ENCODE measurements around the gene PLXNA4. TPM values are rescaled to one million over a fixed set of nuclear protein-coding genes. Genes with fewer than 3 reads are reported as not detected.

PLXNA4 gene
- total and polyA plus RNA-seq, 4 donors, result 0.63 to 4.6 (median 2.1) TPM

- H3K27ac ChIP-seq (ENCODE audit: low read depth in 1 of 2, low read length in 1 of 2), result no peak overlapping the region
- H3K9ac ChIP-seq (ENCODE audit: insufficient read depth in 1 of 2, low read length in 2 of 2), result no peak overlapping the region
- 66 to 77% methylated on average over 2 of the region's 2 CpGs for WGBS, 2 donors
- peaks cover 0 to 5% (median 0%) of the 10 kb centered on the region in 3 donors for H3K27me3 ChIP-seq (ENCODE audit: control insufficient read depth in 3 of 3, insufficient read depth in 3 of 3, low read length in 2 of 3)
- H3K4me1 ChIP-seq (ENCODE audit: control insufficient read depth in 5 of 5, insufficient read depth in 5 of 5, low read length in 5 of 5), result no peaks in the 10 kb centered on the region
- no peaks in the 10 kb centered on the region for H3K9me3 ChIP-seq (ENCODE audit: control insufficient read depth in 4 of 4, insufficient read depth in 3 of 4, low read length in 3 of 4)
- no peak overlapping the region for H3K4me3 ChIP-seq
- DNase-seq, result no peak
- no peak for ATAC-seq (ENCODE audit: insufficient read depth, low FRiP score)
- TF ChIP-seq CTCF (IDR thresholded peaks at IDR 0.05; ENCODE audit: control extremely low read depth, extremely low read depth), result no peak
- no peaks in the 10 kb centered on the region for H3K36me3 ChIP-seq (ENCODE audit: control insufficient read depth in 4 of 4, insufficient read depth in 4 of 4, low read length in 4 of 4)
These were observed 243.0 kb downstream of the PLXNA4 start for GRCh38 chr7:132333301-132333700.

GRCh38 chr7:132328760-132329159 is 247.5 kb downstream of the PLXNA4 start:
- 78 to 87% methylated on average over 5 of the region's 5 CpGs for WGBS, 2 donors
- no peak for DNase-seq
- H3K9me3 ChIP-seq (ENCODE audit: control insufficient read depth in 4 of 4, insufficient read depth in 3 of 4, low read length in 3 of 4), result no peaks in the 10 kb centered on the region
- H3K36me3 ChIP-seq (ENCODE audit: control insufficient read depth in 4 of 4, insufficient read depth in 4 of 4, low read length in 4 of 4), result no peaks in the 10 kb centered on the region
- H3K4me3 ChIP-seq, result no peak overlapping the region
- no peak overlapping the region for H3K9ac ChIP-seq (ENCODE audit: insufficient read depth in 1 of 2, low read length in 2 of 2)
- H3K27me3 ChIP-seq (ENCODE audit: control insufficient read depth in 3 of 3, insufficient read depth in 3 of 3, low read length in 2 of 3), result peaks cover 0 to 11% (median 0%) of the 10 kb centered on the region in 3 donors
- H3K27ac ChIP-seq (ENCODE audit: low read depth in 1 of 2, low read length in 1 of 2), result no peak overlapping the region
- no peaks in the 10 kb centered on the region for H3K4me1 ChIP-seq (ENCODE audit: control insufficient read depth in 5 of 5, insufficient read depth in 5 of 5, low read length in 5 of 5)
- ATAC-seq (ENCODE audit: insufficient read depth, low FRiP score), result no peak
- TF ChIP-seq CTCF (IDR thresholded peaks at IDR 0.05; ENCODE audit: control extremely low read depth, extremely low read depth), result no peak

GRCh38 chr7:132328047-132328620 is 248.1 kb downstream of the PLXNA4 start:
- H3K27ac ChIP-seq (ENCODE audit: low read depth in 1 of 2, low read length in 1 of 2), result no peak overlapping the region
- H3K27me3 ChIP-seq (ENCODE audit: control insufficient read depth in 3 of 3, insufficient read depth in 3 of 3, low read length in 2 of 3), result peaks cover 0 to 11% (median 0%) of the 10 kb centered on the region in 3 donors
- no peaks in the 10 kb centered on the region for H3K9me3 ChIP-seq (ENCODE audit: control insufficient read depth in 4 of 4, insufficient read depth in 3 of 4, low read length in 3 of 4)
- no peaks in the 10 kb centered on the region for H3K4me1 ChIP-seq (ENCODE audit: control insufficient read depth in 5 of 5, insufficient read depth in 5 of 5, low read length in 5 of 5)
- DNase-seq (no peak), ATAC-seq (ENCODE audit: insufficient read depth, low FRiP score) (no peak)
- no peak for TF ChIP-seq CTCF (IDR thresholded peaks at IDR 0.05; ENCODE audit: control extremely low read depth, extremely low read depth)
- H3K4me3 ChIP-seq, result no peak overlapping the region
- 69 to 78% methylated on average over 13 of the region's 13 CpGs for WGBS, 2 donors
- H3K9ac ChIP-seq (ENCODE audit: insufficient read depth in 1 of 2, low read length in 2 of 2), result no peak overlapping the region
- H3K36me3 ChIP-seq (ENCODE audit: control insufficient read depth in 4 of 4, insufficient read depth in 4 of 4, low read length in 4 of 4), result no peaks in the 10 kb centered on the region
